ENCODE results near the gene NKX2-2. TPM values are rescaled to one million over a fixed set of nuclear protein-coding genes. Genes with fewer than 3 reads are reported as not detected.

NKX2-2 gene
- total and polyA plus RNA-seq, 2 donors (not counting 3 experiments of a cell fraction or from before 2014, with no cell fraction given), result not detected

DNA sequence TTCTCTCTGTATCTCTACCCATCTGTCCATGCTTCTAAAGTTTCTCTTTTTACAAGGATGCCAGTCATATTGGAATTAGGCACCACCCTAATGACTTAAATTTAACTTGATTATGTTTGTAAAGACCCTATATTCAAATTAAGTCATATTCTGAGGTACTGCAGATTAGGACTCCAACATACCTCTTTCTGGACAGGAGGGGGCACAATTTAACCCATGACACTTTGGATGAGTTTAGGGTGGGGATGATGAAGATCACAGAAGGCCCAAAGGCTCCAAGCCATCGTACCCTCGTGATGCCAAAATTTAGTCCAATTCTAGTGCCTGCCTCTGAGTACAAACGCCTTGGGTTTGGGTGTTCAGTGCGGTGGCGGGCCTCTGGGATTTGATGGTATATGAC lies 15.0 kb upstream of the NKX2-2 start:
- FAIRE-seq, result no peak
- intact Hi-C loops (cut with micrococcal nuclease), result no loop called here
- Histone ChIP-seq H3K4me2 (ENCODE audit: insufficient read depth, low read length) (no peak overlapping the region), H3K27me3 (ENCODE audit: control insufficient read depth in 2 of 2, insufficient read depth in 2 of 2, low read length in 2 of 2) (peaks cover 25 to 27% of the 10 kb centered on the region in 2 experiments), H3K4me3 (replicated peaks in 1 of 3; ENCODE audit: insufficient read depth in 1 of 3, low read depth in 1 of 3, low read length in 3 of 3) (no peak overlapping the region), H3K9me3 (replicated peaks; ENCODE audit: control insufficient read depth, insufficient read depth, low read length) (no peaks in the 10 kb centered on the region), H3K27ac (ENCODE audit: insufficient read depth, low read depth, low read length) (no peak overlapping the region), H3K4me1 (ENCODE audit: control insufficient read depth, extremely low read depth, insufficient read depth, low read length) (no peaks in the 10 kb centered on the region), H4K20me1 (replicated peaks; ENCODE audit: control insufficient read depth, extremely low read depth, insufficient read depth, low read length) (no peaks in the 10 kb centered on the region), H3K9ac (replicated peaks; ENCODE audit: extremely low read depth, insufficient read depth, low read length) (no peak overlapping the region), H3K36me3 (ENCODE audit: control insufficient read depth in 2 of 2, extremely low read depth in 1 of 2, insufficient read depth in 2 of 2, low read length in 2 of 2) (no peaks in the 10 kb centered on the region), H2AFZ (ENCODE audit: low read depth, low read length) (no peak overlapping the region), H3K79me2 (ENCODE audit: control insufficient read depth, insufficient read depth, low read length) (no peaks in the 10 kb centered on the region), H3K9me1 (replicated peaks; ENCODE audit: control insufficient read depth, extremely low read depth, insufficient read depth, low read length) (no peaks in the 10 kb centered on the region)
- CTCF ChIA-PET, result interaction anchor here (1.4 kb wide), 1 partner anchor 43 kb away, joined by 4 read pairs; no protein-coding TSS in a partner anchor
- dilution Hi-C loops (cut with MboI; ENCODE audit: extremely low pct_ligation_motif_present, low sequenced_read_pairs), result no loop called here
- DNase-seq (ENCODE audit: low read depth, low spot score), result no peak
- TF ChIP-seq FOS (IDR thresholded peaks at IDR 0.05; ENCODE audit: borderline replicate concordance, insufficient read depth, low read length), result no peak
- no peak for TF ChIP-seq EZH2 (IDR thresholded peaks at IDR 0.05; ENCODE audit: borderline replicate concordance, low read depth, low read length, severe bottlenecking)
- TF ChIP-seq, protein P1, sequence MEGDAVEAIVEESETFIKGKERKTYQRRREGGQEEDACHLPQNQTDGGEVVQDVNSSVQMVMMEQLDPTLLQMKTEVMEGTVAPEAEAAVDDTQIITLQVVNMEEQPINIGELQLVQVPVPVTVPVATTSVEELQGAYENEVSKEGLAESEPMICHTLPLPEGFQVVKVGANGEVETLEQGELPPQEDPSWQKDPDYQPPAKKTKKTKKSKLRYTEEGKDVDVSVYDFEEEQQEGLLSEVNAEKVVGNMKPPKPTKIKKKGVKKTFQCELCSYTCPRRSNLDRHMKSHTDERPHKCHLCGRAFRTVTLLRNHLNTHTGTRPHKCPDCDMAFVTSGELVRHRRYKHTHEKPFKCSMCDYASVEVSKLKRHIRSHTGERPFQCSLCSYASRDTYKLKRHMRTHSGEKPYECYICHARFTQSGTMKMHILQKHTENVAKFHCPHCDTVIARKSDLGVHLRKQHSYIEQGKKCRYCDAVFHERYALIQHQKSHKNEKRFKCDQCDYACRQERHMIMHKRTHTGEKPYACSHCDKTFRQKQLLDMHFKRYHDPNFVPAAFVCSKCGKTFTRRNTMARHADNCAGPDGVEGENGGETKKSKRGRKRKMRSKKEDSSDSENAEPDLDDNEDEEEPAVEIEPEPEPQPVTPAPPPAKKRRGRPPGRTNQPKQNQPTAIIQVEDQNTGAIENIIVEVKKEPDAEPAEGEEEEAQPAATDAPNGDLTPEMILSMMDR (IDR thresholded peaks at IDR 0.05; ENCODE audit: extremely low read depth in 1 of 2, insufficient read depth in 1 of 2, low read depth in 1 of 2, low read length in 2 of 2), result no peak
- no peak for TF ChIP-seq POLR2AphosphoS5 (IDR thresholded peaks at IDR 0.05; ENCODE audit: insufficient read depth, low read depth, low read length)
- no peak for TF ChIP-seq MAX (IDR thresholded peaks at IDR 0.05; ENCODE audit: insufficient read depth, insufficient read length)
- no peak for TF ChIP-seq POLR2A (IDR thresholded peaks at IDR 0.05; ENCODE audit: low read depth, low read length)
- TF ChIP-seq MYC (IDR thresholded peaks at IDR 0.05; ENCODE audit: low read depth, low read length), result no peak
- TF ChIP-seq GATA2 (IDR thresholded peaks at IDR 0.05; ENCODE audit: insufficient read depth, insufficient read length, low read depth, low read length), result no peak
- TF ChIP-seq JUN (IDR thresholded peaks at IDR 0.05; ENCODE audit: borderline replicate concordance, insufficient read depth, insufficient read length, low read depth), result no peak
- BruUV-seq (replicated peaks), result no TSS peak
- POLR2A ChIA-PET, result no interaction called here
